ENCODE measurements around the gene KCNK17.

The KCNK17 gene

GRCh38 chr6:39327507-39327906, 13.3 kb upstream of the KCNK17 start:
- no peak overlapping the region for H3K4me2 ChIP-seq (ENCODE audit: low read depth, low read length, poor library complexity, severe bottlenecking)
- no peaks in the 10 kb centered on the region for H4K20me1 ChIP-seq (ENCODE audit: insufficient read depth, low read length, poor library complexity, severe bottlenecking)
- no peaks in the 10 kb centered on the region for H3K79me2 ChIP-seq (ENCODE audit: insufficient read depth, low read length)
- no peak for TF ChIP-seq EZH2phosphoT487 (IDR thresholded peaks at IDR 0.05; ENCODE audit: borderline replicate concordance)
- no peak for TF ChIP-seq CTCF (conservative IDR thresholded peaks at IDR 0.05; ENCODE audit: low read length)
- H3F3A ChIP-seq (ENCODE audit: low read depth): no peaks in the 10 kb centered on the region
- no peaks in the 10 kb centered on the region for H3K36me3 ChIP-seq (ENCODE audit: insufficient read depth, low read length)
- H3K27me3 ChIP-seq (ENCODE audit: insufficient read depth, low read length, poor library complexity, severe bottlenecking): no peaks in the 10 kb centered on the region
- no peaks in the 10 kb centered on the region for H3K9me3 ChIP-seq (ENCODE audit: insufficient read depth, low read depth, low read length)
- no peaks in the 10 kb centered on the region for H3K9me2 ChIP-seq (replicated peaks; ENCODE audit: low read depth, low read length)
- H2AFZ ChIP-seq (ENCODE audit: low read length): no peak overlapping the region
- H3K4me3 ChIP-seq (ENCODE audit: low read length, poor library complexity, severe bottlenecking): no peak overlapping the region
- no peak overlapping the region for H3K9ac ChIP-seq (ENCODE audit: low read depth, low read length, poor library complexity, severe bottlenecking)
- H3K4me1 ChIP-seq (ENCODE audit: insufficient read depth, low read length, poor library complexity, severe bottlenecking): peaks cover 10% of the 10 kb centered on the region

- no peak for TF ChIP-seq EZH2phosphoT487 (IDR thresholded peaks at IDR 0.05; ENCODE audit: borderline replicate concordance)
- TF ChIP-seq CTCF (conservative IDR thresholded peaks at IDR 0.05; ENCODE audit: low read length): no peak
- no peaks in the 10 kb centered on the region for H3K27me3 ChIP-seq (ENCODE audit: insufficient read depth, low read length, poor library complexity, severe bottlenecking)
Measured at GRCh38 chr6:39322306-39322850, 8.2 kb upstream of the KCNK17 start, which contains the start of gene KCNK16. Gene KCNK16 (minus strand): TSS chr6:39322702. CDS start chr6:39322540, 162 bp downstream.

GRCh38 chr6:39321761-39322160, 7.5 kb upstream of the KCNK17 start:
- H3K36me3 ChIP-seq (ENCODE audit: insufficient read depth, low read length): no peaks in the 10 kb centered on the region
- H2AFZ ChIP-seq (ENCODE audit: low read length): no peak overlapping the region
- H4K20me1 ChIP-seq (ENCODE audit: insufficient read depth, low read length, poor library complexity, severe bottlenecking): no peaks in the 10 kb centered on the region
- no peak overlapping the region for H3K9ac ChIP-seq (ENCODE audit: low read depth, low read length, poor library complexity, severe bottlenecking)
- H3K4me1 ChIP-seq (ENCODE audit: insufficient read depth, low read length, poor library complexity, severe bottlenecking): peaks cover 8% of the 10 kb centered on the region
- no peaks in the 10 kb centered on the region for H3K27me3 ChIP-seq (ENCODE audit: insufficient read depth, low read length, poor library complexity, severe bottlenecking)
- no peaks in the 10 kb centered on the region for H3K9me3 ChIP-seq (ENCODE audit: insufficient read depth, low read depth, low read length)
- H3K9me2 ChIP-seq (replicated peaks; ENCODE audit: low read depth, low read length): no peaks in the 10 kb centered on the region
- TF ChIP-seq CTCF (conservative IDR thresholded peaks at IDR 0.05; ENCODE audit: low read length) (no peak), EZH2phosphoT487 (IDR thresholded peaks at IDR 0.05; ENCODE audit: borderline replicate concordance) (no peak)
- H3K4me2 ChIP-seq (ENCODE audit: low read depth, low read length, poor library complexity, severe bottlenecking): no peak overlapping the region
- no peaks in the 10 kb centered on the region for H3K79me2 ChIP-seq (ENCODE audit: insufficient read depth, low read length)
- H3K4me3 ChIP-seq (ENCODE audit: low read length, poor library complexity, severe bottlenecking): no peak overlapping the region
- no peaks in the 10 kb centered on the region for H3F3A ChIP-seq (ENCODE audit: low read depth)

More at GRCh38 chr6:39322306-39322850, 8.2 kb upstream of the KCNK17 start, which contains the start of gene KCNK16:
- H3K4me2 ChIP-seq (ENCODE audit: low read depth, low read length, poor library complexity, severe bottlenecking): no peak within 1 kb of the TSS
- no peaks in the 10 kb centered on the region for H3K79me2 ChIP-seq (ENCODE audit: insufficient read depth, low read length)
- H2AFZ ChIP-seq (ENCODE audit: low read length): no peak within 1 kb of the TSS
- H3F3A ChIP-seq (ENCODE audit: low read depth): no peaks in the 10 kb centered on the region
- H3K9ac ChIP-seq (ENCODE audit: low read depth, low read length, poor library complexity, severe bottlenecking): no peak within 1 kb of the TSS
- H3K9me2 ChIP-seq (replicated peaks; ENCODE audit: low read depth, low read length): no peaks in the 10 kb centered on the region
- H3K4me1 ChIP-seq (ENCODE audit: insufficient read depth, low read length, poor library complexity, severe bottlenecking): peaks cover 11% of the 10 kb centered on the region
- H3K4me3 ChIP-seq (ENCODE audit: low read length, poor library complexity, severe bottlenecking): no peak within 1 kb of the TSS
- H3K9me3 ChIP-seq (ENCODE audit: insufficient read depth, low read depth, low read length): no peaks in the 10 kb centered on the region
- no peaks in the 10 kb centered on the region for H3K36me3 ChIP-seq (ENCODE audit: insufficient read depth, low read length)
- H4K20me1 ChIP-seq (ENCODE audit: insufficient read depth, low read length, poor library complexity, severe bottlenecking): no peaks in the 10 kb centered on the region
